Hematopoietic multipotent progenitor cell treated with erythropoietin and hydrocortisone succinate and interleukin-3 and kit ligand, for 17 days (in vitro differentiated cells): Measurements from ENCODE around the gene USP27X.
A peak's percentile ranks its signal among the peaks of the same experiment; 100 is the strongest.

Source experiments
- DNase-seq: peaks from one replicate; pipeline ENCODE4 v3.0.0-alpha.2; 2015; ENCODE audit warnings: low spot score

USP27X gene

GRCh38 chrX:49884290-49884862 is 5.1 kb downstream of the USP27X start:
- peak; percentile 54 for DNase-seq

- DNase-seq = no peak
Observed at GRCh38 chrX:49892542-49892941, 13.3 kb downstream of the USP27X start.

GRCh38 chrX:49896951-49897350 is 17.7 kb downstream of the USP27X start:
- no peak for DNase-seq

- no peak for DNase-seq
Observed at GRCh38 chrX:49901048-49901447, 21.8 kb downstream of the USP27X start.

- DNase-seq = no peak
Observed at GRCh38 chrX:49910344-49910743, 31.1 kb downstream of the USP27X start.

- no peak for DNase-seq
Observed at GRCh38 chrX:49912086-49912485, 32.8 kb downstream of the USP27X start.

- DNase-seq = no peak
Observed at GRCh38 chrX:49912861-49913260, 33.6 kb downstream of the USP27X start.

GRCh38 chrX:49915361-49916222 is 36.3 kb downstream of the USP27X start:
- DNase-seq = peak; percentile 70

GRCh38 chrX:49919617-49920016 is 40.3 kb downstream of the USP27X start:
- peak; percentile 52 for DNase-seq

GRCh38 chrX:49921109-49921508 is 41.8 kb downstream of the USP27X start:
- peak; percentile 19 for DNase-seq

GRCh38 chrX:49922291-49923241 is 43.3 kb downstream of the USP27X start, which contains the start of gene CLCN5:
Gene CLCN5 (plus strand): TSS chrX:49922596. CDS start chrX:49925299, 2,703 bp downstream.
- DNase-seq = peak; percentile 94

GRCh38 chrX:49925176-49925575 is 45.9 kb downstream of the USP27X start:
- no peak for DNase-seq

- DNase-seq = no peak
Observed at GRCh38 chrX:49930039-49930438, 50.8 kb downstream of the USP27X start.
